GM19035 (cell line): ENCODE data around the gene ZNF705A.
"Not testable (repeated sequence)": the region's sequence is repeated elsewhere in the genome, so short reads cannot be mapped to it uniquely, and the experiment has no call there.

Experiments
- ATAC-seq: cut with Tn5 transposase; IDR thresholded peaks from one replicate; pipeline ENCODE4 v1.9.1; 2021; ENCODE audit not compliant: unreplicated experiment

ZNF705A gene

DNA sequence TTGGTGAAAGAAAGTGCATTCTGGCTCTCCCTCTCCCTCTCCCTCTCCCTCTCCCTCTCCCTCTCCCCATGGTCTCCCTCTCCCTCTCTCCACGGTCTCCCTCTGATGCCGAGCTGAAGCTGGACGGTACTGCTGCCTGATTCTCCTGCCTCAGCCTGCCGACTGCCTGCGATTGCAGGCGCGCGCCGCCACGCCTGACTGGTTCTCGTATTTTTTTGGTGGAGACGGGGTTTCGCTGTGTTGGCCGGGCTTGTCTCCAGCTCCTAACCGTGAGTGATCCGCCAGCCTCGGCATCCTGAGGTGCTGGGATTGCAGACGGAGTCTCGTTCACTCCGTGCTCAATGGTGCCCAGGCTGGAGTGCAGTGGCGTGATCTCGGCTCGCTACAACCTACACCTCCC lies 26.5 kb downstream of the ZNF705A start:
- not testable (repeated sequence) for ATAC-seq

DNA sequence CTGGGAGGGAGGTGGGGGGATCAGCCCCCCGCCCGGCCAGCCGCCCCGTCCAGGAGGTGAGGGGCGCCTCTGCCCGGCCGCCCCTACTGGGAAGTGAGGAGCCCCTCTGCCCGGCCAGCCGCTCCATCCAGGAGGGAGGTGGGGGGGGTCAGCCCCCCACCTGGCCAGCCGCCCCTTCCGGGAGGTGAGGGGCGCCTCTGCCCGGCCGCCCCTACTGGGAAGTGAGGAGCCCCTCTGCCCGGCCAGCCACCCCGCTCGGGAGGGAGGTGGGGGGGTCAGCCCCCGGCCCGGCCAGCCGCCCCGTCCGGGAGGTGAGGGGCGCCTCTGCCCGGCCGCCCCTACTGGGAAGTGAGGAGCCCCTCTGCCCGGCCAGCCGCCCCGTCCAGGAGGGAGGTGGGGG lies 27.4 kb downstream of the ZNF705A start:
- ATAC-seq: not testable (repeated sequence)

DNA sequence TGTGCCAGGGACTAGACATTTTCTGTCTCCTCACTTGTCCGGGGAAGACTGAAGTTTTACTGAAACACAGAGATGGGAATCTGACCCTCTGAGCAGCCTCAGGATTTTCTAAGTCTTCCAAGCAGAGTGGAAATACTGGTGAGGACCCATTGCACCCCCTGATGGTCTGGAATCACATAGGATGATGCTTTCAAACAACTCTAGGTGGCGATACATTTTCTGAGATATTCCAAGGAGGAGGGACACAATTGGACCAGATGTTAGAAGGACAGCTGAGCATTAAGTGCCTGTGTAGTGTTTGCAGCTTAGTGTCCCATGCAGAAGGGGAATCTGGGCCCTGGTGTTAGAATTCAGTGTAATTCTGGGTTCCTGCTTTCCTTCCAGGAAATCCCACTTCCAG lies 31.3 kb downstream of the ZNF705A start:
- ATAC-seq: not testable (repeated sequence)

DNA sequence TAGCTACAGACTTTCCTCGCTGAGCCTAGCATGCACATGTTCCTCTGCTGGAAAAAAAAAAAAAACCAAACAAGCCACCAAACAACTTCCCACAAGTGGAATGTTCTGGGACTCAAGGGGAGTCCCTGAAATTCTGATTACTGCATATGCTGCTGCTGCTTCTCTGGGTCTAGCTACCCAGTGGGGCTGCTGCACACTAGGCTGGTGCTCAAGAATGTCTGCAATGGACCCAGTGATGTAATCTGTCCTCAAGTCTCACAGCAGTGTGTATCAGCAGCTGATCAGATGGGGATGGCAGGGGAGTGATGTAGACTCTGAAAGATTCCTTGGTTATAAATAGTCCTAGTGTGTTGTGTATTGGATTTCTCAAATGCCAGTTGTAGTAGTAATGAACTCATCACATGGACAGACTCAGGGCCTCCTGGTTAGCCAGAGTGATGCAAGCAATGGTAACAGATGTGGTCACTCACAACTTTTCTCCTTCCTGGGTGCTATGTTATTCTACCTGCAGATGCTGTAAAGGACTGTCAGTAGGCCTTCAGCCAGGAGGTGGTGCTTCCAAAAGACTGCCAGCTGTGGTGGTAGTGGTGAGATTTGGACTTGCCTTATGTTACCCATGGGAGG lies 41.0 kb downstream of the ZNF705A start:
- not testable (repeated sequence) for ATAC-seq

DNA sequence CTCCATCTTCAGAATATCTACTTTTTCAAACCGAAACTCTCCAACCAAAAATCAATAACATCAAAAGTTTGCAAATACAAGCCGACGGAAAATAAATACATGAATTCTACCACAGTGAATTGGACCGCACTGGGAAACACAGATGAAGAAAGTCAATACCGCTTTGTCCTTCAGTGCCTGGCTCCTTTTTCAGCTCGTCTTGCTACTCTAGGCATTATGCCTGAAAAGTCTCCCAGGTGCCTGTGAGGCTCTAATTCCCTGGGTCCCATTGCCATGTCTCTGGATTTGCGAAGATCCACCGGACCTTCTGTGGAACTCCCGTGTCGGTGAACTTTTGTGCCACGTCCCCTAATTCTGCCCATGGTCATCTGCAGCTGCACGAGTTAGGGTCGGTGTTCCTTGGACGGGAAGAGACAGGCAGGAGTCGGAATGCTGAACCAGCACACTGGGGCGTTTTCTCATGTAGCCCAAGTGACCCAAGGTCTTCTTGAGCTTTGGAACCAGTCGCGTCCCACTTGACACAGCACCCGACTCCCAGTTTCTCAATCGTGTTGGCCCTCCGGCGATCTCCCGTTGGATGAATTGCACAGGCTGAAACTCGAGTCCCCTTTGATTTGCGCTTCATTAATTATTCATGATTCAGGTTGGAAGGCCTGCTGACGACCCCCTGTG lies 62.0 kb downstream of the ZNF705A start:
- ATAC-seq: not testable (repeated sequence)

DNA sequence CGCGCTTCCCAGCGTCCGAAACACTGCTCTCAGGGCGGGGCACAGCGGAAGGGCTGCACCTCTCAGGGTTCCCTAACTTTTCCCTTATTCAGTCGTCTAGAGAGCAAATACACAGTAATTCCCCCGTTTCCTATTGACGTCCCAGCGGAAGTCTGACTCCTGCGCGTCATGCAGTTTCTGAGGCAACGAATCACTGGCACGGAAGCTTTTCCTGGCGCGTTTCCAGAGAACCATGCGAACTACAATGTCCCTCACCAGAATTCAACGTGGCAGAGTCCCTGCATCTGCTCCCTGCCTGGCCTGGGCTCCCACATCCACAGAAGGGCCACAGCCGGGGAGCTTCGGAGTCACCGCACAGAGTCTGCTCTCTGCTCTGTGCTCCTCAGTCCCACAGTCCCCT lies 64.6 kb downstream of the ZNF705A start:
- not testable (repeated sequence) for ATAC-seq

DNA sequence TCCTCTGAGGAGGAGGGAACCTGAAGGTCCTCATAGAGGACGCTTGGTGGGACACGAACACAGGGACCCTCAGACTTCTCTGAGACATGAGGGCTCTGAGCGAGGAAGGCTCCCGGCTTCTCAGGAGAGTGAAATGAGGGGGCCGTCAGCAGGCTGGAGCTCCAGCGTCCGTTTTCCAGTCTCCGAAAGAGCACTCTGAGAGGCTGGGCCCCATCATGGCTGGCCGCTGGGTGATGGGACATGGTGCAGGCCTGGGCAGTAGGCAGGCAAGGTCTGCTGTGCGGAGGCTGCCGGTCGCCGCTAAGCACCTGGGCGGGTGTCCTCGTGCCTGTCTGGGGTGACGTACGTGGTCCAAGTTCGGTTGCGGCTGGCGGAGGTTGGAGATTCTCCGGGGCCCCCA lies 65.0 kb downstream of the ZNF705A start:
- not testable (repeated sequence) for ATAC-seq

DNA sequence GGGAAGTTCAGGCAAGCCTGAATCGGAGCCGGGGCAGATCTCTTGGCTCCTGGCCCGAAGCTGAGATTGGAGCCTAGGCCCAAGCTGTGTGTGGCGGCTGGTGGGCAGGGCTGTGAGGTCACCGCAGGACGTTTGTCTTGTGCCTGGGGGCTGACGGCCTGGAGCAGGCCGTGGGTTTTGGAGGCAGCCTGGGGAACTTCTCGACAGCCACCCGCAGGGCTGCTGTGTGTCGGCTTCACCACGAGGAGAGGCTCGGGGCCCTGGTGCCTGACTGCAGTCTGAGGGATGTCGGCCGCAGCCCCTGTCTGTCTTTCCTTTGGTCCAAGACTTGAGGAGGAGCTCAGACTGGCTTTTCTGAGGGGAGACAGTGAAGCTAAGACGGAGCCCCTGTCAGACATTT lies 65.5 kb downstream of the ZNF705A start:
- ATAC-seq: not testable (repeated sequence)

DNA sequence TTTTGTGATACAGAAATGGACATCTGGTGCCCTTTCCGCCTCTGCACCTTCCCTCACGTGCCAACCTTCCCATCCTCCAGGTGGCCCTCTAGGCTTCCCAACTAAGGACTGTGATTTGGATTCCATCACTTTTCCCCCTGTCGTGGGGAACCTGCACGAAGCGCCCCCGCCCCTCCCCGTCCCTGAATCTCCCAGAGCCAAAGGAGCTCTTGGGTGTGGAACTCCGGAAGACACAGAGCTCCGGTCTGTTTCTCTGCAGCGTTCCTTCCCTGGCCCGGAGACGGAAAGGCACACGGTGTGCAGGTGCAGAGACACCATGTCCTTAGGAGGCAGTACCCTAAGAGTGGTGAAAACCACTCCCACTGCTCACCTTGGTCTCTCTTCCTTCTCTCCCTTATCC lies 66.8 kb downstream of the ZNF705A start:
- ATAC-seq: not testable (repeated sequence)

DNA sequence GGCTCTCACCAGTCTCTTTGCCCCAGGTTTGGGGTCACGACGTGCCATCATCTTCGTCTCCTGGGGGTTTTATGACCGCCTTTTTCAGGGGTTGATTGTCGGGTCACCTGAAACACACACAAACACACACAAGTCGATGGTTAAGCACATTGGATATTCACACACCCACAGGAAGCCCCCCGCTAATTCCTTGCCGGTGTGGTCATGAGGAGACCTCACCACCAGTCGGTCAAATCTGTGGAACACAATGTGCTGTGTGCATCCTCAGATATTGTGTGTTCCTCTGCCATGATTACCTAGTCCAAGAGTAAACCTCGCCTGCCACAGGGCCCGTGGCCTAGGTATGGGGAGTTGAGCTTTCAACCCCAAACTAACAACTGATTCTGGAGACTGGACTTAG lies 68.0 kb downstream of the ZNF705A start:
- ATAC-seq: not testable (repeated sequence)

DNA sequence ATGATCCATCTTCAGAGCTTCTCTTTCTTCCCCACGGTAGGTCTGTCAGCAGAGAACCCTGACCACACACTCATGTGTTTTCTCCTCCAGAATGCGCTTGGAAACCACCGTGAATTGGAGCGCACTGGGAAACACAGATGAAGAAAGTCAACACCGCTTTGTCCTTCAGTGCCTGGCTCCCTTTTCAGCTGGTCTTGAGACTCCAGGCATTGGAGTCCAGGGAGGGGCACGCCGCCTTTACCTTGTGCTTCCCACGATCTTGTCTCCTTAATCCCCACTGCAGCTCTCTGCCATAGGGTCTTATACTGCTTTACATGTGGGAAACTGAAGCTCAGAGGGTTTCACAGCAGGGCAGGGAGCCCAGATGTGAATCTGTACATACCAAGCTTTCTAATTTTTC lies 69.5 kb downstream of the ZNF705A start:
- ATAC-seq: no peak

DNA sequence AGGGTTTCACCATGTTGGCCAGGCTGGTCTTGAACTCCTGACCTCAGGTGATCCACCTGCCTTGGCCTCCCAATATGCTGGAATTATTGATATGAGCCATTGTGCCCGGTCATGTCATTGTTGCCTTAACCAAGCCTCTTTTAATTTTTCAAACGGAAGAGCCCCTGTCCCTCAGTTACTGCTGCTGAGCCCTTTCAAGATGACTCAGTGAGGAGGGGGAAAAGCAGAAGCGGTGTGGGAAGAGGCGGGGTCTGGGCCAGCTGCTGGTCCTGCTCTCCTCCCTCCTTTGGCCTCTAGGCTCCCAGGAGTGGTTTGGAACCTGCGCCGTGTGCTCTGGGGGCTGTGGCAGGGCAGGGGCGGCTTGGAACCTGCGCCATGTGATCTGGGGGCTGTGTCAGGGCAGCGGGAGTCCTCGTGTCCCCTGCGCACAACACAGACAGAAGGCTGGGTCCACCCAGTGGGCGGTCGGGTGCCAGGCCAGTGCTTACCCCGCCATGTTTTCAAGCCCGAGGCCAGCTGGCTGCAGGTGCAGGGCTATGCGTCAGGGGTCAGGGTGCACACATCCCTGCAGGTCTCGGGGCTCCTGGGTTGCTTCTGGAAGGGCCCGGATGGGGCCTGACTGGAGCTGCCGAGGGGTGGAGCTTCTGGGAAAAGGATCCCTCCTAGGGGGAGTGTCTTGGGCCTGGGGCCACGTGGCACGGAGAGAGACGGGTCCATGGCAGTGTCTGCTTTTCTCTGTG lies 70.3 kb downstream of the ZNF705A start, which contains the start of gene FAM90A1:
TSS of gene FAM90A1 (minus strand) at position 627 of the 740 bp plus-strand sequence. CDS start 2,786 bp downstream, outside the sequence.
- ATAC-seq: not testable (repeated sequence)

DNA sequence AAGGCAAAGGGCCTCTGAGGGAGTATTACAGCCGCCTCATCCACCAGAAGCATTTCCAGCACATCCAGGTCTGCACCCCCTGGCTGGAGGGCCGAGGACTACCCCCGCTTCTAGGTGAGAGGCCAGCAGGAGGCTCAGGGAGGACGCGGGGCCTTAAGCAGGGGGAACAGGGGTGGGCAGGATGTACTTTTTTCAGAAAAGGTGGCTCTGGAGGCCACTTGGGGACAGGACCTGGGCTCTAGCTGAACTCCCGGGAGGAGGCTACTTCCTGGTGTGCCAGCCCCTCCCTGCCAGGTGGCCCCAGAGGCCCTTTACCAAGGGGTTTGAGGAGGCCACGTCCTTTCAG lies 70.9 kb downstream of the ZNF705A start:
- not testable (repeated sequence) for ATAC-seq

DNA sequence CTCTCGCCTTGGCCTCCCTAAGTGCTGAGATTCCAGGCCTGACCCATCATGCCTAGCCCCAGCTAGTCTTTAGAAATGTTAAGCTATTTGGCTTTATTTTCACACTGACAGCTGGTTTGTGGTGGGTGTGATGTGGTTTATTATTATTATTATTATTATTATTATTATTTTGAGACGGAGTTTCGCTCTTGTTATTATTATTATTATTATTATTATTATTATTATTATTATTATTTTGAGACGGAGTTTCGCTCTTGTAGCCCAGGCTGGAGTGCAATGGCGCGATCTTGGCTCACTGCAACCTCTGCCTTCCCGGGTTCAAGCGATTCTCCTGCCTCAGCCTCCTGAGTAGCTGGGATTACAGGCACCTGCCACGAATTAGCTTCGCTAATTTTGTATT lies 71.8 kb downstream of the ZNF705A start:
- ATAC-seq: not testable (repeated sequence)

DNA sequence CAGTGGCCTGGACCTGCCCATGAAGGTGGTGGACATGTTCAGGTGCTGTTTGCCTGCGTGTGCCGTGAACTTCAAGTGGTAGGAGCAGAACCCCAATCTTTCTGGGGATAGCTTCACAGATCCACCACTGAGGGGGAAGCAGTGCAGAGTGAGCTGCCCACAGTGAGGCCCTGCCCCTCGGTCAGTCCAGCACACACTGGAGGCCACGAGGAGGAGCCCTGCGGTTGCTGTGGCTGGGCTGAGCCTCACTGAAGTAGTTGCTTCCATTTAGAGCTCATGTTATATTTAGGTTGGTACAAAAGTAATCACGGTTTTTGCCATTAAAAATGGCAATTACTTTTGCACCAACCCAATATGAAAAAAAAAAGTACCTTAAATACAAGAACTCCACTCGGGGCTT lies 72.7 kb downstream of the ZNF705A start:
- ATAC-seq: not testable (repeated sequence)
